K562 (cell line): Measurements from ENCODE around the gene DNAJB4. TPM values are rescaled to one million over a fixed set of nuclear protein-coding genes. Genes with fewer than 3 reads are reported as not detected.
A peak's percentile ranks its signal among the peaks of the same experiment; 100 is the strongest.

ENCODE experiments used
- BCOR ChIP-seq: fragments of 450-650 bp; IDR thresholded peaks from 2 replicates; pipeline ENCODE4 v1.6.1; 2016
- CBFA2T3 ChIP-seq: fragments of 450-650 bp; IDR thresholded peaks from 2 replicates; pipeline ENCODE4 v1.6.1; 2017
- CSDE1 ChIP-seq, 2 experiments: fragments of 450-650 bp; IDR thresholded peaks; 2 replicates each; pipeline ENCODE4 v1.6.1; 2016; ENCODE audit warnings: mild to moderate bottlenecking in 1 of 2
- CTBP1 ChIP-seq: fragments of 450-650 bp; IDR thresholded peaks from 2 replicates; pipeline ENCODE4 v1.6.1; 2016; ENCODE audit warnings: borderline replicate concordance
- EGR1 ChIP-seq: fragments of 450-650 bp; conservative IDR thresholded peaks from 2 replicates; pipeline ENCODE4 v1.6.1; 2017; ENCODE audit warnings: mild to moderate bottlenecking
- ETV6 ChIP-seq, 3 experiments: fragments of 150-350 bp in 1 of 3; sonication (generic) in 1 of 3; formaldehyde crosslinking in 1 of 3; IDR thresholded peaks; 2 replicates each; pipeline versions ENCODE4 v1.6.1 to v1.8.0; 2014 to 2022; ENCODE audit warnings: borderline replicate concordance in 2 of 3, low read depth in 2 of 3, antibody characterized with exemption in 1 of 3, low read length in 1 of 3, mild to moderate bottlenecking in 1 of 3, missing genetic modification reagents in 1 of 3
- FOXJ3 ChIP-seq: sonication (generic); formaldehyde crosslinking; IDR thresholded peaks from 2 replicates; pipeline ENCODE4 v1.4.0; 2020; ENCODE audit warnings: mild to moderate bottlenecking, missing genetic modification reagents
- GTF2A2 ChIP-seq: IDR thresholded peaks from 2 replicates; pipeline ENCODE4 v1.6.1; 2016; ENCODE audit warnings: mild to moderate bottlenecking, missing genetic modification characterization, missing compliant biosample characterization
- NCOR1 ChIP-seq: fragments of 450-650 bp; IDR thresholded peaks from 2 replicates; pipeline ENCODE4 v1.6.1; 2016; ENCODE audit warnings: mild to moderate bottlenecking, moderate library complexity
- NFATC3 ChIP-seq: fragments of 450-650 bp; IDR thresholded peaks from 2 replicates; pipeline ENCODE4 v1.6.1; 2017; ENCODE audit warnings: mild to moderate bottlenecking
- PHB ChIP-seq: fragments of 250-450 bp; sonication (Bioruptor Pico); IDR thresholded peaks from 2 replicates; pipeline ENCODE4 v1.5.0; 2021
- PHTF2 ChIP-seq: fragments of 250-450 bp; sonication (Bioruptor Pico); IDR thresholded peaks from 2 replicates; pipeline ENCODE4 v1.5.0; 2021; ENCODE audit warnings: mild to moderate bottlenecking
- POLR3A ChIP-seq: IDR thresholded peaks from 2 replicates; pipeline ENCODE4 v1.6.1; 2011; ENCODE audit warnings: borderline replicate concordance, mild to moderate bottlenecking, moderate library complexity; ENCODE audit not compliant: insufficient read length, insufficient read depth; ENCODE audit errors: extremely low read depth
- PURB ChIP-seq: sonication (generic); formaldehyde crosslinking; IDR thresholded peaks from 2 replicates; pipeline ENCODE4 v1.9.0; 2021; ENCODE audit warnings: low read depth, mild to moderate bottlenecking, missing genetic modification reagents
- SRSF3 ChIP-seq: fragments of 200-400 bp; formaldehyde crosslinking; IDR thresholded peaks from 2 replicates; pipeline ENCODE4 v1.6.1; 2016; ENCODE audit warnings: mild to moderate bottlenecking, low read length, moderate library complexity; ENCODE audit not compliant: insufficient read depth
- TCF15 ChIP-seq: fragments of 250-450 bp; sonication (Bioruptor Pico); IDR thresholded peaks from 2 replicates; pipeline ENCODE4 v1.8.0; 2022; ENCODE audit warnings: moderate library complexity, mild to moderate bottlenecking, inconsistent platforms
- TRIM24 ChIP-seq, 2 experiments: fragments of 450-650 bp; IDR thresholded peaks; 2 replicates each; pipeline ENCODE4 v1.6.1; 2016
- ZFPM2 ChIP-seq: fragments of 250-450 bp; sonication (Bioruptor Pico); IDR thresholded peaks from 2 replicates; pipeline ENCODE4 v1.5.1; 2022; ENCODE audit warnings: mild to moderate bottlenecking
- ZNF282 ChIP-seq: sonication (generic); formaldehyde crosslinking; IDR thresholded peaks from 2 replicates; pipeline ENCODE4 v1.8.1; 2023; ENCODE audit warnings: missing genetic modification reagents
- ZNF589 ChIP-seq: fragments of 200-800 bp; sonication (Bioruptor generic); IDR thresholded peaks from 2 replicates; pipeline ENCODE4 v1.6.1; 2016; ENCODE audit warnings: low read depth, missing genetic modification characterization, missing compliant biosample characterization
- polyA plus RNA-seq, 8 experiments: library from polyadenylated mRNA; depleted of rRNA in 4 of 8; stranded (reverse) in 5 of 8; unstranded in 3 of 8; fragments of >200 nt; fragmentation: Nextera tagmentation in 2 of 8; fragmentation: Illumina TruSeq in 1 of 8; extraction: Ambion mirVana in 2 of 8; extraction: Trizol in 1 of 8; gene quantifications; 2 replicates each; pipeline versions ENCODE4 v1.2.1 to v1.2.3, GENCODE V29; 2011 to 2014; ENCODE audit warnings: inconsistent platforms in 1 of 8, missing spikeins in 1 of 8
- total RNA-seq, 7 experiments: library from RNA; depleted of rRNA in 6 of 7; stranded (reverse); fragments of >200 nt in 6 of 7; fragmentation: Illumina TruSeq in 2 of 7; extraction: Trizol in 2 of 7; gene quantifications; 2 replicates each; pipeline versions ENCODE4 v1.2.1 to v1.2.3, GENCODE V29; 2011 to 2021; ENCODE audit warnings: low replicate concordance in 1 of 7
- TF ChIP-seq, protein P1 (sequence below): sonication (generic); formaldehyde crosslinking; IDR thresholded peaks from 2 replicates; pipeline ENCODE4 v1.9.0; 2022; ENCODE audit warnings: mild to moderate bottlenecking, missing genetic modification reagents
- TF ChIP-seq, protein P2 (sequence below): sonication (generic); formaldehyde crosslinking; IDR thresholded peaks from 2 replicates; pipeline ENCODE4 v1.8.0; 2022; ENCODE audit warnings: mild to moderate bottlenecking, missing genetic modification reagents
- TF ChIP-seq, protein P3 (sequence below): fragments of 450-650 bp; formaldehyde crosslinking; IDR thresholded peaks from 2 replicates; pipeline ENCODE4 v1.4.0; 2022; ENCODE audit warnings: missing genetic modification characterization

DNAJB4 gene
- total and polyA plus RNA-seq, 9 of the 15 experiments (the other 6 are each of a cell fraction or from before 2014, with no cell fraction given), result 8.5 to 27.7 (median 19.8) TPM

DNA sequence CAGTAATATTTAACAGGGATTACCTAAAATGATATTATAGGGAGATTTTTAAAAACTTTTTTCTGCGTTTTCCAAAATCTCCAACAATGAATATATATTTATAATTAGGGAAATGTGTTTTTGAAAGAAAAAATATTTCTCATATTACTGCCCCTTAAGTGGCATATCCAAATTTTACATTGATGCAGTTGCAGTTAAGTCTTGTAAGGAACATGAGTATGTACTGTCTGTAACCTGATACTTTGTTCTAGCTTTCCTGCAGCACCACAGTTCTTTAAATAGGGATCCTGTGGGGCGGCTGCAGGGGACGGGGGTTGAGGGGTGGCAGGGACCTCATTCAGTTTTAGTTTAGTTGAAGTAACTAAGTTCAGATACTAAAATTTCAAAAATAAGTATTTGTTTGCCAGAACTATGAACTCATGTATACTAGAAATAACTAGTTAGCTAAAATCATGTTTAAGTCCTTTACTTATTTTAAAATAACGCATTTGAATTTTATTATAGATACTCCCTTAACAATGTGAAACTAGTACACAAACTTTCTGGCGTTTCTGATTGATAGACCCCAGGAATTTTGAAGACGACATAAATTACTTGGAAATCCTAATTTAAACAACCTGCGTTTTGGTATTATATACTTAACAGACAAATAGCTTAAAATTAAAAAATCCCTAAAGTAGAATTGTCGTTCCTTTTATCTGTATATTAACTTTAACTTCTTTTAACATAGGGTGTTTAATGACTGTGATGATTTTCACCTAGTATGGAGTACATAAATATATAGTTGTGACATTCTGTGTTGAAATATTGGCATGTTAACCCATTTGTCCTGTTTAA, 639 bp upstream of the DNAJB4 start (continued):
- TF ChIP-seq GTF2A2 (tag) (peak; percentile 93), TCF15 (CRISPR knock-in tag) (peak; percentile 88), PHB (CRISPR knock-in tag) (peak; percentile 100), ZNF282 (CRISPR knock-in tag) (no peak), NFATC3 (0 out of 2 replicates have a peak, but pooled peaks have one; percentile 26), BCOR (no peak), ZNF589 (CRISPR knock-in tag) (peak; percentile 76; the same call in 1 of the 2 replicates), ETV6 (IDR thresholded peaks at IDR 0.05; ENCODE audit: borderline replicate concordance in 1 of 2, low read depth in 2 of 2, low read length in 1 of 2) (no peak; a peak in 1 of 4 replicates), ETV6 (CRISPR knock-in tag; IDR thresholded peaks at IDR 0.05; ENCODE audit: borderline replicate concordance) (no peak), CSDE1 (IDR thresholded peaks at IDR 0.05) (peak in 1 of 2 experiments; percentile 91; a peak in 2 of 4 replicates), SRSF3 (no peak), EGR1 (no peak), ZFPM2 (CRISPR knock-in tag) (peak; percentile 99), POLR3A (no peak), PHTF2 (peak; percentile 99), NCOR1 (peak; percentile 89), CBFA2T3 (peak; percentile 15; the same call in 1 of the 2 replicates), FOXJ3 (no peak), TRIM24 (IDR thresholded peaks at IDR 0.05) (peak; percentile 6 to 18; a peak in 2 of 4 replicates), PURB (CRISPR knock-in tag) (no peak), CTBP1 (no peak)
- TF ChIP-seq, protein P1, sequence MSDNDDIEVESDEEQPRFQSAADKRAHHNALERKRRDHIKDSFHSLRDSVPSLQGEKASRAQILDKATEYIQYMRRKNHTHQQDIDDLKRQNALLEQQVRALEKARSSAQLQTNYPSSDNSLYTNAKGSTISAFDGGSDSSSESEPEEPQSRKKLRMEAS (CRISPR knock-in tag), result no peak
- TF ChIP-seq, protein P2, sequence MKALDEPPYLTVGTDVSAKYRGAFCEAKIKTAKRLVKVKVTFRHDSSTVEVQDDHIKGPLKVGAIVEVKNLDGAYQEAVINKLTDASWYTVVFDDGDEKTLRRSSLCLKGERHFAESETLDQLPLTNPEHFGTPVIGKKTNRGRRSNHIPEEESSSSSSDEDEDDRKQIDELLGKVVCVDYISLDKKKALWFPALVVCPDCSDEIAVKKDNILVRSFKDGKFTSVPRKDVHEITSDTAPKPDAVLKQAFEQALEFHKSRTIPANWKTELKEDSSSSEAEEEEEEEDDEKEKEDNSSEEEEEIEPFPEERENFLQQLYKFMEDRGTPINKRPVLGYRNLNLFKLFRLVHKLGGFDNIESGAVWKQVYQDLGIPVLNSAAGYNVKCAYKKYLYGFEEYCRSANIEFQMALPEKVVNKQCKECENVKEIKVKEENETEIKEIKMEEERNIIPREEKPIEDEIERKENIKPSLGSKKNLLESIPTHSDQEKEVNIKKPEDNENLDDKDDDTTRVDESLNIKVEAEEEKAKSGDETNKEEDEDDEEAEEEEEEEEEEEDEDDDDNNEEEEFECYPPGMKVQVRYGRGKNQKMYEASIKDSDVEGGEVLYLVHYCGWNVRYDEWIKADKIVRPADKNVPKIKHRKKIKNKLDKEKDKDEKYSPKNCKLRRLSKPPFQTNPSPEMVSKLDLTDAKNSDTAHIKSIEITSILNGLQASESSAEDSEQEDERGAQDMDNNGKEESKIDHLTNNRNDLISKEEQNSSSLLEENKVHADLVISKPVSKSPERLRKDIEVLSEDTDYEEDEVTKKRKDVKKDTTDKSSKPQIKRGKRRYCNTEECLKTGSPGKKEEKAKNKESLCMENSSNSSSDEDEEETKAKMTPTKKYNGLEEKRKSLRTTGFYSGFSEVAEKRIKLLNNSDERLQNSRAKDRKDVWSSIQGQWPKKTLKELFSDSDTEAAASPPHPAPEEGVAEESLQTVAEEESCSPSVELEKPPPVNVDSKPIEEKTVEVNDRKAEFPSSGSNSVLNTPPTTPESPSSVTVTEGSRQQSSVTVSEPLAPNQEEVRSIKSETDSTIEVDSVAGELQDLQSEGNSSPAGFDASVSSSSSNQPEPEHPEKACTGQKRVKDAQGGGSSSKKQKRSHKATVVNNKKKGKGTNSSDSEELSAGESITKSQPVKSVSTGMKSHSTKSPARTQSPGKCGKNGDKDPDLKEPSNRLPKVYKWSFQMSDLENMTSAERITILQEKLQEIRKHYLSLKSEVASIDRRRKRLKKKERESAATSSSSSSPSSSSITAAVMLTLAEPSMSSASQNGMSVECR (CRISPR knock-in tag), result no peak
- TF ChIP-seq, protein P3, sequence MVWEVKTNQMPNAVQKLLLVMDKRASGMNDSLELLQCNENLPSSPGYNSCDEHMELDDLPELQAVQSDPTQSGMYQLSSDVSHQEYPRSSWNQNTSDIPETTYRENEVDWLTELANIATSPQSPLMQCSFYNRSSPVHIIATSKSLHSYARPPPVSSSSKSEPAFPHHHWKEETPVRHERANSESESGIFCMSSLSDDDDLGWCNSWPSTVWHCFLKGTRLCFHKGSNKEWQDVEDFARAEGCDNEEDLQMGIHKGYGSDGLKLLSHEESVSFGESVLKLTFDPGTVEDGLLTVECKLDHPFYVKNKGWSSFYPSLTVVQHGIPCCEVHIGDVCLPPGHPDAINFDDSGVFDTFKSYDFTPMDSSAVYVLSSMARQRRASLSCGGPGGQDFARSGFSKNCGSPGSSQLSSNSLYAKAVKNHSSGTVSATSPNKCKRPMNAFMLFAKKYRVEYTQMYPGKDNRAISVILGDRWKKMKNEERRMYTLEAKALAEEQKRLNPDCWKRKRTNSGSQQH (CRISPR knock-in tag), result peak; percentile 100
